Glutamatergic neuron (in vitro differentiated cells): Measurements from ENCODE around the gene CNDP2. TPM values are rescaled to one million over a fixed set of nuclear protein-coding genes. Genes with fewer than 3 reads are reported as not detected.

Experiments
- DNase-seq: peaks from one replicate; pipeline ENCODE4 v3.0.0; 2022
- H3K27ac Mint-ChIP-seq: one replicate; pipeline ENCODE4 v1.8.0; 2020; ENCODE audit warnings: mild to moderate bottlenecking, mixed read lengths, inconsistent platforms; ENCODE audit not compliant: unreplicated experiment
- H3K27me3 Mint-ChIP-seq: one replicate; pipeline ENCODE4 v1.8.0; 2020; ENCODE audit warnings: mild to moderate bottlenecking, moderate library complexity, mixed read lengths, inconsistent platforms; ENCODE audit not compliant: unreplicated experiment
- H3K36me3 Mint-ChIP-seq: one replicate; pipeline ENCODE4 v1.8.0; 2020; ENCODE audit warnings: mild to moderate bottlenecking, mixed read lengths, inconsistent platforms; ENCODE audit not compliant: unreplicated experiment
- H3K4me1 Mint-ChIP-seq: one replicate; pipeline ENCODE4 v1.8.0; 2020; ENCODE audit warnings: mild to moderate bottlenecking, low read depth, mixed read lengths, inconsistent platforms; ENCODE audit not compliant: unreplicated experiment
- H3K4me3 Mint-ChIP-seq: one replicate; pipeline ENCODE4 v1.8.0; 2020; ENCODE audit warnings: mild to moderate bottlenecking, mixed read lengths, inconsistent platforms; ENCODE audit not compliant: unreplicated experiment
- H3K9me3 Mint-ChIP-seq: one replicate; pipeline ENCODE4 v1.8.0; 2020; ENCODE audit warnings: mild to moderate bottlenecking, moderate library complexity, mixed read lengths, inconsistent platforms; ENCODE audit not compliant: unreplicated experiment
- CTCF ChIP-seq: fragments of 200-600 bp; sonication (generic); IDR thresholded peaks from one replicate; pipeline ENCODE4 v1.5.0; 2021; ENCODE audit not compliant: partially characterized antibody, unreplicated experiment
- total RNA-seq: library from RNA; stranded (reverse); fragmentation: NEBNext Ultra II Directional; extraction: Animal tissue kit (Norgen Biotek cat#: 25700); gene quantifications from one replicate; pipeline ENCODE4 v1.2.1, GENCODE V29; 2021; ENCODE audit not compliant: unreplicated experiment

Gene CNDP2
- total RNA-seq, 1 donor from 2014 or later, result 123 TPM

- Mint-ChIP-seq H3K36me3 (peaks cover 15% of the 10 kb centered on the region), H3K27me3 (no peaks in the 10 kb centered on the region), H3K9me3 (peaks cover 2% of the 10 kb centered on the region), H3K4me3 (no peak overlapping the region), H3K4me1 (no peaks in the 10 kb centered on the region), H3K27ac (no peak overlapping the region)
- no peak for TF ChIP-seq CTCF
- DNase-seq, result no peak
These were observed 37.5 kb downstream of the CNDP2 start for GRCh38 chr18:74533666-74534065.

GRCh38 chr18:74534150-74534969, 38.2 kb downstream of the CNDP2 start, which contains the start of gene CNDP1:
Gene CNDP1 (plus strand): TSS chr18:74534500. CDS start chr18:74534668, 168 bp downstream.
- H3K4me3 Mint-ChIP-seq, result no peak within 1 kb of the TSS
- peaks cover 2% of the 10 kb centered on the region for H3K9me3 Mint-ChIP-seq
- no peak within 1 kb of the TSS for H3K27ac Mint-ChIP-seq
- no peak for TF ChIP-seq CTCF
- peaks cover 15% of the 10 kb centered on the region for H3K36me3 Mint-ChIP-seq
- H3K27me3 Mint-ChIP-seq, result no peaks in the 10 kb centered on the region
- no peak for DNase-seq
- H3K4me1 Mint-ChIP-seq, result no peaks in the 10 kb centered on the region

- H3K4me1 Mint-ChIP-seq, result no peaks in the 10 kb centered on the region
- no peak overlapping the region for H3K27ac Mint-ChIP-seq
- DNase-seq, result no peak
- TF ChIP-seq CTCF, result no peak
- H3K27me3 Mint-ChIP-seq, result no peaks in the 10 kb centered on the region
- peaks cover 15% of the 10 kb centered on the region for H3K36me3 Mint-ChIP-seq
- H3K9me3 Mint-ChIP-seq, result peaks cover 2% of the 10 kb centered on the region
- H3K4me3 Mint-ChIP-seq, result no peak overlapping the region
These were observed 39.0 kb downstream of the CNDP2 start for GRCh38 chr18:74534981-74535649.

- Mint-ChIP-seq H3K9me3 (peaks cover 2% of the 10 kb centered on the region), H3K4me1 (no peaks in the 10 kb centered on the region), H3K36me3 (peaks cover 11% of the 10 kb centered on the region), H3K27ac (no peak overlapping the region), H3K27me3 (peaks cover 1% of the 10 kb centered on the region), H3K4me3 (no peak overlapping the region)
- no peak for TF ChIP-seq CTCF
- no peak for DNase-seq
These were observed 43.1 kb downstream of the CNDP2 start for GRCh38 chr18:74539289-74539688.
